ENCODE measurements around the gene EBNA1BP2. TPM values are rescaled to one million over a fixed set of nuclear protein-coding genes. Genes with fewer than 3 reads are reported as not detected.
"Not testable (repeated sequence)": the region's sequence is repeated elsewhere in the genome, so short reads cannot be mapped to it uniquely, and the experiment has no call there.

The EBNA1BP2 gene
- polyA plus RNA-seq (2012; ENCODE audit: missing spikeins) = 137 TPM

- TF ChIP-seq POLR2AphosphoS5 (IDR thresholded peaks at IDR 0.05; ENCODE audit: low read depth, low read length) (peak; percentile 85), POLR2A (IDR thresholded peaks at IDR 0.05; ENCODE audit: low read depth, low read length) (peak; percentile 86), TAF1 (IDR thresholded peaks at IDR 0.05; ENCODE audit: borderline replicate concordance, low read depth, low read length) (peak; percentile 48; the same call in 1 of the 2 replicates)
- peak; percentile 97 for FAIRE-seq
- DNase-seq (ENCODE audit: insufficient read length) = peak; percentile 76
Observed at GRCh38 chr1:43171876-43172526, at the start of gene EBNA1BP2, which contains the start of gene CFAP57. TSS of gene EBNA1BP2 (minus strand) at chr1:43172290. CDS start at chr1:43172118, 172 bp downstream. TSS of gene CFAP57 (plus strand) at chr1:43172330. CDS start at chr1:43172754, 424 bp downstream.

- TF ChIP-seq POLR2A (IDR thresholded peaks at IDR 0.05; ENCODE audit: low read depth, low read length) (no peak), TAF1 (IDR thresholded peaks at IDR 0.05; ENCODE audit: borderline replicate concordance, low read depth, low read length) (no peak), POLR2AphosphoS5 (IDR thresholded peaks at IDR 0.05; ENCODE audit: low read depth, low read length) (no peak)
- no peak for DNase-seq (ENCODE audit: insufficient read length)
- no peak for FAIRE-seq
Observed at GRCh38 chr1:43221797-43222196, 49.7 kb upstream of the EBNA1BP2 start.

GRCh38 chr1:43220905-43221778 lies 49.1 kb upstream of the EBNA1BP2 start:
- DNase-seq (ENCODE audit: insufficient read length) (peak; percentile 34), FAIRE-seq (peak; percentile 92)
- TF ChIP-seq TAF1 (IDR thresholded peaks at IDR 0.05; ENCODE audit: borderline replicate concordance, low read depth, low read length) (0 out of 2 replicates have a peak, but pooled peaks have one; percentile 19), POLR2AphosphoS5 (IDR thresholded peaks at IDR 0.05; ENCODE audit: low read depth, low read length) (no peak), POLR2A (IDR thresholded peaks at IDR 0.05; ENCODE audit: low read depth, low read length) (0 out of 2 replicates have a peak, but pooled peaks have one; percentile 21)

- TF ChIP-seq POLR2A (IDR thresholded peaks at IDR 0.05; ENCODE audit: low read depth, low read length) (no peak), TAF1 (IDR thresholded peaks at IDR 0.05; ENCODE audit: borderline replicate concordance, low read depth, low read length) (no peak), POLR2AphosphoS5 (IDR thresholded peaks at IDR 0.05; ENCODE audit: low read depth, low read length) (no peak)
- no peak for FAIRE-seq
- no peak for DNase-seq (ENCODE audit: insufficient read length)
Observed at GRCh38 chr1:43217747-43218146, 45.7 kb upstream of the EBNA1BP2 start.

- FAIRE-seq = no peak
- no peak for TF ChIP-seq POLR2A (IDR thresholded peaks at IDR 0.05; ENCODE audit: low read depth, low read length)
- no peak for TF ChIP-seq POLR2AphosphoS5 (IDR thresholded peaks at IDR 0.05; ENCODE audit: low read depth, low read length)
- TF ChIP-seq TAF1 (IDR thresholded peaks at IDR 0.05; ENCODE audit: borderline replicate concordance, low read depth, low read length) = no peak
- no peak for DNase-seq (ENCODE audit: insufficient read length)
Observed at GRCh38 chr1:43214501-43215444, 42.7 kb upstream of the EBNA1BP2 start.

GRCh38 chr1:43208277-43208676 lies 36.2 kb upstream of the EBNA1BP2 start:
- FAIRE-seq; DNase-seq (ENCODE audit: insufficient read length): not testable (repeated sequence)

- TF ChIP-seq POLR2A (IDR thresholded peaks at IDR 0.05; ENCODE audit: low read depth, low read length) = no peak
- TF ChIP-seq POLR2AphosphoS5 (IDR thresholded peaks at IDR 0.05; ENCODE audit: low read depth, low read length) = no peak
- DNase-seq (ENCODE audit: insufficient read length) = no peak
- FAIRE-seq = peak; percentile 9
Observed at GRCh38 chr1:43207229-43207853, 35.3 kb upstream of the EBNA1BP2 start.

GRCh38 chr1:43206600-43207228 lies 34.6 kb upstream of the EBNA1BP2 start:
- TF ChIP-seq TAF1 (IDR thresholded peaks at IDR 0.05; ENCODE audit: borderline replicate concordance, low read depth, low read length) (no peak), POLR2AphosphoS5 (IDR thresholded peaks at IDR 0.05; ENCODE audit: low read depth, low read length) (no peak), POLR2A (IDR thresholded peaks at IDR 0.05; ENCODE audit: low read depth, low read length) (no peak)
- DNase-seq (ENCODE audit: insufficient read length) = no peak
- no peak for FAIRE-seq

GRCh38 chr1:43205671-43206070 lies 33.6 kb upstream of the EBNA1BP2 start:
- TF ChIP-seq POLR2AphosphoS5 (IDR thresholded peaks at IDR 0.05; ENCODE audit: low read depth, low read length) = no peak
- TF ChIP-seq TAF1 (IDR thresholded peaks at IDR 0.05; ENCODE audit: borderline replicate concordance, low read depth, low read length) = no peak
- no peak for TF ChIP-seq POLR2A (IDR thresholded peaks at IDR 0.05; ENCODE audit: low read depth, low read length)
- FAIRE-seq (no peak), DNase-seq (ENCODE audit: insufficient read length) (no peak)

GRCh38 chr1:43204394-43204793 lies 32.3 kb upstream of the EBNA1BP2 start:
- no peak for DNase-seq (ENCODE audit: insufficient read length)
- TF ChIP-seq POLR2AphosphoS5 (IDR thresholded peaks at IDR 0.05; ENCODE audit: low read depth, low read length) (no peak), TAF1 (IDR thresholded peaks at IDR 0.05; ENCODE audit: borderline replicate concordance, low read depth, low read length) (no peak), POLR2A (IDR thresholded peaks at IDR 0.05; ENCODE audit: low read depth, low read length) (no peak)
- peak; percentile 46 for FAIRE-seq
